Skin of body (tissue), 2 donors: ENCODE data around the gene SLC27A2. TPM values are rescaled to one million over a fixed set of nuclear protein-coding genes. Genes with fewer than 3 reads are reported as not detected.

Source experiments
- DNase-seq: peaks from one replicate; lab custom pipeline; 2025; lab: John Stamatoyannopoulos, UW
- total RNA-seq: library from RNA; depleted of rRNA; stranded (reverse); fragments of >200 nt; gene quantifications from one replicate; pipeline ENCODE4 v1.2.3, GENCODE V29; 2014

Gene SLC27A2
- total RNA-seq, 1 donor from 2014 or later, result 0.39 TPM

DNA sequence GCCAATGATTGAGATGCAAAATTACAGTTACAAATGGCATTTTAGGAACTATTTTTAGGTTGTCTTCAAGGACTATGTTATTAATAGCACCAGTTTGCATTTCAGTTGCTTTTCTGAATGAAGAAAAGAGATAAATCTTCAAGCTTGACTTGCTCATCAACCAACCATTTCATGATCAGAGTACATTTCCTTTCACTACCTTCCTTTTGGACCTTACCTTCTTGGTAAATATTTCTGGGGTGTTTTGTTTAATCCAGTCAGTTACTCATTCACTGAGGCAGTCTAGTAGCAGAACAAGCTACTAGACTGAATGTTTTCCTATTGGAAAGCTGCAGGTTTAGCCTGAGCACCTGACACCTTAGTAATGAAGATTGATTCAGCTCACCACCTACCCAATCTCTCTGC is 8.2 kb downstream of the SLC27A2 start:
- DNase-seq, result no peak

- DNase-seq, result no peak
These were observed 8.7 kb downstream of the SLC27A2 start for GRCh38 chr15:50190723-50191122.

DNA sequence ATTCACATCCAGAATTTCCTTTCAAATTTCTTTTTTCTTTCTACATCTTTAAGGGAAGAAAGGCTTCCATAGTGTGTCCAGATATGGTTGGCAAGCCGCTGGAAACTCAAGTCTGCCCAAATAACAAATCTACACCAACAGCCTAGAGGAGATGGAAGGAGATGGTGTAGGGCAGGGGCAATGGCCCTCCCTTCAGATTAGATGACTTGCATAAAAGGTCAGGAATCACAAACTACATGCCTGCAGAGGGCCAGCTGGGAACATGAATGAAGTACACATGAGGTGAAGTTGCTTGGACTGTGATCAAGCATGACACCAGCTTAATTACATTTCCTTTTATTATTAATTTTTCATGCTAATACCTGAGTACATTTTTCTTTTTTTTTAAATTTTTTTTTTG is 10.2 kb downstream of the SLC27A2 start:
- no peak for DNase-seq

DNA sequence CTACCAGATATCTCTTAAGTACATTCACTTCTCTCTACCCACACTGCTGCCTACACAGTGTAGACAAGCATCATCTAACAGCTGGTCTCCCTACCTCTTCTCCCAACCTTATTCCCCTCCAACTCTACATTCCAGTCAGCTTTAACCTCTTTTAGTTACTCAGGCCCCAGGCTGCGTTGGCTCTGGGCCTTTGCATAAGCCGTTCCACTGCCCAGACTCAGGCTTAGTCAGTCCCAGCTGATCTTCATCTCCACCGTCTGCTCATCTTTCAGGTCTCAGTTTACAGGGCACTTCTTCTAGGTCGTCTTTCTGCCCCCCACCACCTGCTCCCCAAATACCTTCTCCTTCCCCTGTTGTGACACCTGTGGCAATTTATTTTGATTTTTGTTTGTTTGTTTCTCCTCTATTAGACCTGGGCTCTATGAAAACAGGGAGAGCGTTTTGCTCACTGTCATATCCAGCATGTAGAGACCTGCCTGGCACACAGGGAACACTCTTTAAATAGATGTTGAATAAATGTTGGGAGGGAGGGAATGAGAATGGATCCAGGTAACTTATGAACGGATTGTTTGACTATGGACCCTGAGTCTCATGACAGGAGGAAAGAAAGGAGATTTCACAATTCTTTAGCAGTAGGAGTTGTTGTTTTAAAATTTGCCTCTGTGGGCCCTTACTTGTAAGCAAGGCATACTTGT is 11.1 kb downstream of the SLC27A2 start:
- DNase-seq, result no peak

GRCh38 chr15:50202003-50202402 is 20.0 kb downstream of the SLC27A2 start:
- no peak for DNase-seq

- DNase-seq, result no peak
These were observed 24.0 kb downstream of the SLC27A2 start for GRCh38 chr15:50206020-50206419.

GRCh38 chr15:50209809-50210208 is 27.8 kb downstream of the SLC27A2 start:
- no peak for DNase-seq

DNA sequence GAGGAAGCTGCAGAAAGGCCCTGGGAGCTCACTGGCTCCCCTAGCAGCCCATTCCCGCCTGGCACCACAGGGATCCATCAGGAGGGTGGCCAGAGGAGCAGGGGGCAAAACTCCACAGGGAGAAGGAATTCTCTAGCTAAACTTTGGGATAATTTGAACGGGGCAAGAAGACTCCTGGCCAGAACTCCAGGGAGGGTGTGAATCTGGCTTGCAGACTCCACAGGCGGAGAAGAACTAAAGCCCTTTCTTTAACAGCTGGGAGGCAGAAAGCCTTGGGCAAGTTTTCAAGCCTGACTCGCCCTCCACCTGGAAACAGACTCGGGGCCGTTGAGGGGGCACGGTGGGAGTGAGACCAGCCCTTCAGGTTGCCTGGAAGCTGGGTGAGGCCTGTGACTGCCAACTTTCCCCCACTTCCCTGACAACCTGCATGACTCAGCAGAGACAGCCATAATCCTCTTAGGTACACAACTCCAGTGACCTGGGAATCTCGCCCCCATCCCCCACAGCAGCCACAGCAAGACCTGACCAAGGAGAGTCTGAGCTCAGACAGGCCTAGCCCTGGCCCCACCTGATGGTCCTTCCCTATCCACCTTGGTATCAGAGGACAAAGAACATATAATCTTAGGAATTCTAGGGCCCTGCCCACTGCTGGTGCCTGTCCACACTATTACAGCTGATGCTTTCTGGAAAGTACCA is 28.6 kb downstream of the SLC27A2 start:
- no peak for DNase-seq

DNA sequence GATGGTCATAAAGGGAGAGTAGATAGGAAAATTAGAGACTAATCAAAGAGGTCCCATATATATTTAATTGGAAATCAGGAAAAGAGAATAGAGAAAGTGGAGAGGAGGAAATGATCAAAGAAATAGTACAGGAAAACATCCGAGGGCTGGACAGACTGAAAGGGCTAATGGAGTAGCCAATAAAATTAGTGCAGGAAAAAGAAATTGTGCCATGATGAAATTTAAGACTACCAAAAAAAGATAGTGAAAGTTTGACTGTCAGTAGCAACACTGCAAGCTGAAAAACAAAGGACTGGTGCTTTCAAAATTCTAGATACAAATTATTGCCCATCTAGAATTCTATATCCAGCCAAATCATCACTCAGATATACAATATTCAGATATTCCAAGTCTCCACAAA is 36.3 kb downstream of the SLC27A2 start:
- DNase-seq, result no peak

GRCh38 chr15:50218691-50219090 is 36.7 kb downstream of the SLC27A2 start:
- DNase-seq, result no peak

- no peak for DNase-seq
These were observed 37.8 kb downstream of the SLC27A2 start for GRCh38 chr15:50219820-50220219.

- no peak for DNase-seq
These were observed 40.2 kb downstream of the SLC27A2 start for GRCh38 chr15:50222181-50222580.

DNA sequence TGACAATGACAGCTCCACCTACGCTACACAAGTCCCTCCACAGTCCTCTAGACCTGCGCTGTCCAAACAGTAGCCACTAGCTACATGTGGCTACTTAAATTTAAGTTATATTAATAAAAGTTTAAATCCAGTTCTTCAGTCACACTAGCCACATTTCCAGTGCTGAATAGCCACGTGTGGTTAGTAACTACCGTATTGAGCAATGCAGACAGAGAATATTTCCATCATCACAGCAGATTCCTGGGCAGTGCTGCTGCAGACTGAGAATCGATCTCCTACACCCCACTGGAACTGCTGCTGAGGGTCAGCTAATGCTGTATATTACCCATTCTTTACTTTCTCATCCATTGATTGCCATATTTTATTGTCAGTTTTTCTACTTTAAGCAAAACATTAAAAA is 42.6 kb downstream of the SLC27A2 start:
- DNase-seq, result no peak

DNA sequence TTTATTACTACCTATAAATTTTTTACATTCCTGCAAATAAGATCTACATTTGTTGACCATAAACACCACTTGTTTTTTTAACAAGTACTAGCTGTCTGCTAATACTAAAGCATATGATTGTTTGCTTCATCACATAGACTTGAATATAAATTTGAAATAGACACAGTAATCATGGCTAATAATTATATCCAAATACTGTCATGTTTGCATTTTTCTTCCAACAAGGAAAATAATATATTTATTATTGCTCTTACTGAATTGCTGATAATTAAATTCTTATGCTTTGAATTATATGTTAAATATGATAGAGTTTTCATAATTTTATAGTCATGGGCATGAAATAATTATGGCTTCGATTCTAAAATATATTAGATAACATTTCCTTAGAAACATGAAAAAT is 43.1 kb downstream of the SLC27A2 start:
- DNase-seq, result no peak

DNA sequence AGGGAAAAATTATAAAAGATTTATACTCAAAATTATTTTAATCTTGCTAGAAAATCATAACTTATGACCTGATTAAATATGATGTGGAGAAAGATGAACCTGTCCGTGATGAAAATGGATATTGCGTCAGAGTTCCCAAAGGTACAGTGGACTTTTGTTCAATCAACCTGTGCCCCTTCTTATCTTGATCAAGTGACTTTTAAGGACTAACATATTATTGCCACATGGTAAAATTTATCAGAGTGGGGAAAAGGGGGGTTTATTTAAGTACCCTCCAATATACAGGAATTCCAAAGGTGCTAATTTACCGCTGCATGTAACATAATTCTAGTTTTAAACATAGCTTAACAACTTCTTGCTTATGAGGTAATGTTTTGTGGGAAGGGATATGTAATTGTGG is 43.9 kb downstream of the SLC27A2 start:
- no peak for DNase-seq

GRCh38 chr15:50227076-50227475 is 45.1 kb downstream of the SLC27A2 start:
- no peak for DNase-seq

- DNase-seq, result no peak
These were observed 46.9 kb downstream of the SLC27A2 start for GRCh38 chr15:50228866-50229265.

GRCh38 chr15:50229336-50229735 is 47.3 kb downstream of the SLC27A2 start:
- DNase-seq, result no peak

- no peak for DNase-seq
These were observed 49.8 kb downstream of the SLC27A2 start for GRCh38 chr15:50231761-50232160.

DNA sequence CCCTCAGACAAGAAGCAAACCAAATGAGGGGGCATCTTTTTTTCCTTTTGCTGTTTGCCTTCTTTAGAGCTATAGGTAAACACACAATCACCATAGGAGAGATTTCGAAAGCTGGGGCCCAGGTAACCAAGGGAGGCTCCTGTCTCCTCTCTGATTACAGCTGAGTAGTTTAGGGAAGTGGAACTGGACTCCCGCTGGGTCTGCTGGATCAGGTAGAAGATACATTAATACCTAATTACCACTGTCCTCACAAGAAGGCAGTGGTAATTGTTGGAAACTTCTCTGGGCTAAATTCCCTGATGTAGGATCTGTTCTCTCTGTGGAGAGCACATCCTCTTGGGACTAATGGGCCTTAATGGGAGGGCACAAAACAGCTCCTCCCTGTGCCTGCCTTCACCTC is 50.8 kb downstream of the SLC27A2 start:
- no peak for DNase-seq

- no peak for DNase-seq
These were observed 51.3 kb downstream of the SLC27A2 start for GRCh38 chr15:50233192-50233736.

- no peak for DNase-seq
These were observed 52.8 kb downstream of the SLC27A2 start for GRCh38 chr15:50234764-50235163.

- no peak for DNase-seq
These were observed 53.8 kb downstream of the SLC27A2 start for GRCh38 chr15:50235794-50236193.
